ENCODE data around the gene HNF1A.

Gene HNF1A

GRCh38 chr12:120988234-120988633 is 9.9 kb downstream of the HNF1A start:
- H3K4me3 ChIP-seq (ENCODE audit: low read depth in 1 of 5, low read length in 5 of 5): no peak overlapping the region
- H3K36me3 ChIP-seq (ENCODE audit: control insufficient read depth in 5 of 5, insufficient read depth in 5 of 5, low read length in 5 of 5): no peaks in the 10 kb centered on the region
- H3K9me3 ChIP-seq (ENCODE audit: control insufficient read depth in 5 of 5, low read length in 5 of 5): no peaks in the 10 kb centered on the region
- H3K27me3 ChIP-seq (ENCODE audit: control insufficient read depth in 5 of 5, insufficient read depth in 4 of 5, low read length in 5 of 5): peaks cover 0 to 4% (median 0%) of the 10 kb centered on the region in 5 donors
- H3K27ac ChIP-seq (ENCODE audit: low read depth, low read length): no peak overlapping the region
- no peaks in the 10 kb centered on the region for H3K4me1 ChIP-seq (ENCODE audit: control insufficient read depth in 5 of 5, insufficient read depth in 5 of 5, low read length in 5 of 5)
- H3K9ac ChIP-seq (ENCODE audit: low read length in 5 of 5): no peak overlapping the region

GRCh38 chr12:120988658-120989057 is 10.3 kb downstream of the HNF1A start:
- Histone ChIP-seq H3K4me1 (ENCODE audit: control insufficient read depth in 5 of 5, insufficient read depth in 5 of 5, low read length in 5 of 5) (no peaks in the 10 kb centered on the region), H3K27ac (ENCODE audit: low read depth, low read length) (no peak overlapping the region), H3K9ac (ENCODE audit: low read length in 5 of 5) (no peak overlapping the region), H3K9me3 (ENCODE audit: control insufficient read depth in 5 of 5, low read length in 5 of 5) (no peaks in the 10 kb centered on the region), H3K36me3 (ENCODE audit: control insufficient read depth in 5 of 5, insufficient read depth in 5 of 5, low read length in 5 of 5) (no peaks in the 10 kb centered on the region), H3K4me3 (ENCODE audit: low read depth in 1 of 5, low read length in 5 of 5) (no peak overlapping the region), H3K27me3 (ENCODE audit: control insufficient read depth in 5 of 5, insufficient read depth in 4 of 5, low read length in 5 of 5) (peaks cover 0 to 4% (median 0%) of the 10 kb centered on the region in 5 donors)

GRCh38 chr12:120989687-120990086 is 11.3 kb downstream of the HNF1A start:
- Histone ChIP-seq H3K27ac (ENCODE audit: low read depth, low read length) (no peak overlapping the region), H3K4me1 (ENCODE audit: control insufficient read depth in 5 of 5, insufficient read depth in 5 of 5, low read length in 5 of 5) (no peaks in the 10 kb centered on the region), H3K9ac (ENCODE audit: low read length in 5 of 5) (no peak overlapping the region), H3K27me3 (ENCODE audit: control insufficient read depth in 5 of 5, insufficient read depth in 4 of 5, low read length in 5 of 5) (peaks cover 0 to 4% (median 0%) of the 10 kb centered on the region in 5 donors), H3K9me3 (ENCODE audit: control insufficient read depth in 5 of 5, low read length in 5 of 5) (no peaks in the 10 kb centered on the region), H3K36me3 (ENCODE audit: control insufficient read depth in 5 of 5, insufficient read depth in 5 of 5, low read length in 5 of 5) (no peaks in the 10 kb centered on the region), H3K4me3 (ENCODE audit: low read depth in 1 of 5, low read length in 5 of 5) (no peak overlapping the region)

- H3K9me3 ChIP-seq (ENCODE audit: control insufficient read depth in 5 of 5, low read length in 5 of 5): no peaks in the 10 kb centered on the region
- H3K4me1 ChIP-seq (ENCODE audit: control insufficient read depth in 5 of 5, insufficient read depth in 5 of 5, low read length in 5 of 5): no peaks in the 10 kb centered on the region
Observed at GRCh38 chr12:120990487-120991055, 12.2 kb downstream of the HNF1A start.

GRCh38 chr12:120991965-120992364 is 13.6 kb downstream of the HNF1A start:
- H3K4me3 ChIP-seq (ENCODE audit: low read depth in 1 of 5, low read length in 5 of 5): no peak overlapping the region
- H3K9ac ChIP-seq (ENCODE audit: low read length in 5 of 5): no peak overlapping the region
- H3K4me1 ChIP-seq (ENCODE audit: control insufficient read depth in 5 of 5, insufficient read depth in 5 of 5, low read length in 5 of 5): no peaks in the 10 kb centered on the region
- no peak overlapping the region for H3K27ac ChIP-seq (ENCODE audit: low read depth, low read length)
- H3K9me3 ChIP-seq (ENCODE audit: control insufficient read depth in 5 of 5, low read length in 5 of 5): no peaks in the 10 kb centered on the region
- no peaks in the 10 kb centered on the region for H3K36me3 ChIP-seq (ENCODE audit: control insufficient read depth in 5 of 5, insufficient read depth in 5 of 5, low read length in 5 of 5)
- peaks cover 0 to 14% (median 2%) of the 10 kb centered on the region in 5 donors for H3K27me3 ChIP-seq (ENCODE audit: control insufficient read depth in 5 of 5, insufficient read depth in 4 of 5, low read length in 5 of 5)

More at GRCh38 chr12:120990487-120991055, 12.2 kb downstream of the HNF1A start:
- no peak overlapping the region for H3K4me3 ChIP-seq (ENCODE audit: low read depth in 1 of 5, low read length in 5 of 5)
- H3K9ac ChIP-seq (ENCODE audit: low read length in 5 of 5): no peak overlapping the region
- H3K27ac ChIP-seq (ENCODE audit: low read depth, low read length): no peak overlapping the region
- no peaks in the 10 kb centered on the region for H3K36me3 ChIP-seq (ENCODE audit: control insufficient read depth in 5 of 5, insufficient read depth in 5 of 5, low read length in 5 of 5)
- H3K27me3 ChIP-seq (ENCODE audit: control insufficient read depth in 5 of 5, insufficient read depth in 4 of 5, low read length in 5 of 5): peaks cover 0 to 8% (median 0%) of the 10 kb centered on the region in 5 donors

GRCh38 chr12:120992989-120993388 is 14.6 kb downstream of the HNF1A start:
- no peak overlapping the region for H3K9ac ChIP-seq (ENCODE audit: low read length in 5 of 5)
- H3K9me3 ChIP-seq (ENCODE audit: control insufficient read depth in 5 of 5, low read length in 5 of 5): no peaks in the 10 kb centered on the region
- no peak overlapping the region for H3K4me3 ChIP-seq (ENCODE audit: low read depth in 1 of 5, low read length in 5 of 5)
- H3K36me3 ChIP-seq (ENCODE audit: control insufficient read depth in 5 of 5, insufficient read depth in 5 of 5, low read length in 5 of 5): no peaks in the 10 kb centered on the region
- no peaks in the 10 kb centered on the region for H3K4me1 ChIP-seq (ENCODE audit: control insufficient read depth in 5 of 5, insufficient read depth in 5 of 5, low read length in 5 of 5)
- no peak overlapping the region for H3K27ac ChIP-seq (ENCODE audit: low read depth, low read length)
- peaks cover 2 to 20% (median 6%) of the 10 kb centered on the region in 5 donors for H3K27me3 ChIP-seq (ENCODE audit: control insufficient read depth in 5 of 5, insufficient read depth in 4 of 5, low read length in 5 of 5)

GRCh38 chr12:120993496-120993895 is 15.2 kb downstream of the HNF1A start:
- H3K27ac ChIP-seq (ENCODE audit: low read depth, low read length): no peak overlapping the region

GRCh38 chr12:120994059-120994458 is 15.7 kb downstream of the HNF1A start:
- Histone ChIP-seq H3K4me1 (ENCODE audit: control insufficient read depth in 5 of 5, insufficient read depth in 5 of 5, low read length in 5 of 5) (no peaks in the 10 kb centered on the region), H3K27me3 (ENCODE audit: control insufficient read depth in 5 of 5, insufficient read depth in 4 of 5, low read length in 5 of 5) (peaks cover 2 to 27% (median 7%) of the 10 kb centered on the region in 5 donors), H3K4me3 (ENCODE audit: low read depth in 1 of 5, low read length in 5 of 5) (no peak overlapping the region), H3K9me3 (ENCODE audit: control insufficient read depth in 5 of 5, low read length in 5 of 5) (no peaks in the 10 kb centered on the region), H3K9ac (ENCODE audit: low read length in 5 of 5) (no peak overlapping the region), H3K27ac (ENCODE audit: low read depth, low read length) (no peak overlapping the region), H3K36me3 (ENCODE audit: control insufficient read depth in 5 of 5, insufficient read depth in 5 of 5, low read length in 5 of 5) (no peaks in the 10 kb centered on the region)

More at GRCh38 chr12:120993496-120993895, 15.2 kb downstream of the HNF1A start:
- Histone ChIP-seq H3K27me3 (ENCODE audit: control insufficient read depth in 5 of 5, insufficient read depth in 4 of 5, low read length in 5 of 5) (peaks cover 2 to 21% (median 6%) of the 10 kb centered on the region in 5 donors), H3K9ac (ENCODE audit: low read length in 5 of 5) (no peak overlapping the region), H3K4me3 (ENCODE audit: low read depth in 1 of 5, low read length in 5 of 5) (no peak overlapping the region), H3K4me1 (ENCODE audit: control insufficient read depth in 5 of 5, insufficient read depth in 5 of 5, low read length in 5 of 5) (no peaks in the 10 kb centered on the region), H3K9me3 (ENCODE audit: control insufficient read depth in 5 of 5, low read length in 5 of 5) (no peaks in the 10 kb centered on the region), H3K36me3 (ENCODE audit: control insufficient read depth in 5 of 5, insufficient read depth in 5 of 5, low read length in 5 of 5) (no peaks in the 10 kb centered on the region)

GRCh38 chr12:120994589-120995337 is 16.4 kb downstream of the HNF1A start:
- Histone ChIP-seq H3K9ac (ENCODE audit: low read length in 5 of 5) (no peak overlapping the region), H3K27ac (ENCODE audit: low read depth, low read length) (no peak overlapping the region), H3K4me3 (ENCODE audit: low read depth in 1 of 5, low read length in 5 of 5) (no peak overlapping the region), H3K4me1 (ENCODE audit: control insufficient read depth in 5 of 5, insufficient read depth in 5 of 5, low read length in 5 of 5) (peaks cover 0 to 5% (median 2%) of the 10 kb centered on the region in 5 donors), H3K36me3 (ENCODE audit: control insufficient read depth in 5 of 5, insufficient read depth in 5 of 5, low read length in 5 of 5) (no peaks in the 10 kb centered on the region), H3K9me3 (ENCODE audit: control insufficient read depth in 5 of 5, low read length in 5 of 5) (no peaks in the 10 kb centered on the region), H3K27me3 (ENCODE audit: control insufficient read depth in 5 of 5, insufficient read depth in 4 of 5, low read length in 5 of 5) (peaks cover 2 to 30% (median 7%) of the 10 kb centered on the region in 5 donors)

GRCh38 chr12:120996133-120996746 is 17.9 kb downstream of the HNF1A start:
- H3K27me3 ChIP-seq (ENCODE audit: control insufficient read depth in 5 of 5, insufficient read depth in 4 of 5, low read length in 5 of 5): peaks cover 2 to 30% (median 7%) of the 10 kb centered on the region in 5 donors
- H3K36me3 ChIP-seq (ENCODE audit: control insufficient read depth in 5 of 5, insufficient read depth in 5 of 5, low read length in 5 of 5): peaks cover 0 to 4% (median 0%) of the 10 kb centered on the region in 5 donors
- no peak overlapping the region for H3K9ac ChIP-seq (ENCODE audit: low read length in 5 of 5)
- H3K4me3 ChIP-seq (ENCODE audit: low read depth in 1 of 5, low read length in 5 of 5): no peak overlapping the region
- H3K9me3 ChIP-seq (ENCODE audit: control insufficient read depth in 5 of 5, low read length in 5 of 5): no peaks in the 10 kb centered on the region
- H3K27ac ChIP-seq (ENCODE audit: low read depth, low read length): no peak overlapping the region
- peaks cover 0 to 6% (median 3%) of the 10 kb centered on the region in 5 donors for H3K4me1 ChIP-seq (ENCODE audit: control insufficient read depth in 5 of 5, insufficient read depth in 5 of 5, low read length in 5 of 5)

Measured in subcutaneous abdominal adipose tissue (tissue), 5 donors.